K562 (cell line): Measurements from ENCODE around the gene CPSF4L. TPM values are rescaled to one million over a fixed set of nuclear protein-coding genes. Genes with fewer than 3 reads are reported as not detected.

ENCODE experiments used
- ATAC-seq: fragments of 200-7000 bp; cut with Tn5 transposase; 3 replicates; pipeline ENCODE4 v1.9.1; 2020; ENCODE audit warnings: moderate library complexity
- BruUV-seq: library from RNA; stranded (reverse); fragments of 400-500 nt; replicated peaks from 2 replicates; lab custom pipeline; 2021; lab: Mats Ljungman, UMichigan
- CTCF ChIA-PET: fragments of 300-600 bp; formaldehyde crosslinking; extraction: SDS; loops from one replicate; lab custom pipeline; 2021; ENCODE audit warnings: low intra/inter-chr PET ratio; lab: Yijun Ruan, JAX
- POLR2A ChIA-PET: fragments of 300-600, 350-650 bp; sonication (Branson Sonifier 250); formaldehyde crosslinking; extraction: SDS; loops from one replicate; lab custom pipeline; 2021; ENCODE audit warnings: antibody characterized with exemption, inconsistent platforms; lab: Yijun Ruan, JAX
- DNase-seq, 4 experiments: peaks; one replicate each; pipeline versions ENCODE4 v3.0.0 to v3.0.0-alpha.2; 2011 to 2018; ENCODE audit warnings: low spot score in 3 of 4, mixed read lengths in 3 of 4; ENCODE audit errors: extremely low read depth in 1 of 4
- FAIRE-seq: peaks from 2 replicates; lab custom pipeline; 2011; peaks lifted over from hg19 to GRCh38; lab: Jason Lieb, UNC
- H2AFZ ChIP-seq: 2 replicates; pipeline ENCODE4 v1.6.0; 2011; ENCODE audit warnings: low read depth, low read length, control low read depth, inconsistent platforms
- H3K27ac ChIP-seq: fragments of 200-600 bp; 3 replicates; pipeline ENCODE4 v1.8.0; 2011; ENCODE audit warnings: low read depth, mild to moderate bottlenecking, control low read depth, inconsistent platforms, low read length, moderate library complexity, mixed read lengths; ENCODE audit errors: extremely low read depth
- H3K27me3 ChIP-seq, 2 experiments: fragments of 300-600 bp in 1 of 2; 2 replicates in 1 of 2; 3 replicates in 1 of 2; pipeline versions ENCODE4 v1.6.0 to v1.8.0; 2011; ENCODE audit warnings: inconsistent platforms in 2 of 2, low read length in 2 of 2, mild to moderate bottlenecking in 1 of 2, mixed read lengths in 1 of 2, moderate library complexity in 1 of 2; ENCODE audit not compliant: control insufficient read depth in 2 of 2, insufficient read depth in 2 of 2
- H3K36me3 ChIP-seq: fragments of 300-600 bp; 3 replicates; pipeline ENCODE4 v1.8.0; 2011; ENCODE audit warnings: mild to moderate bottlenecking, low read length, inconsistent platforms; ENCODE audit not compliant: control insufficient read depth, insufficient read depth
- H3K4me1 ChIP-seq, 2 experiments: fragments of 200-600 bp in 1 of 2; replicated peaks in 1 of 2; 2 replicates in 1 of 2; 3 replicates in 1 of 2; pipeline versions ENCODE4 v1.5.1 to v1.8.0; 2011; ENCODE audit warnings: inconsistent platforms in 2 of 2, low read length in 2 of 2, mild to moderate bottlenecking in 1 of 2, mixed read lengths in 1 of 2, moderate library complexity in 1 of 2; ENCODE audit not compliant: control insufficient read depth in 2 of 2, insufficient read depth in 2 of 2
- H3K4me2 ChIP-seq: 2 replicates; pipeline ENCODE4 v1.6.1; 2011; ENCODE audit warnings: low read length, control low read depth, inconsistent platforms, mixed read lengths; ENCODE audit not compliant: insufficient read depth
- H3K4me3 ChIP-seq: fragments of 200-600 bp; sonication (generic), shearing (Covaris generic); 2 replicates; pipeline ENCODE4 v1.5.1; 2016; ENCODE audit warnings: control low read depth, inconsistent platforms
- H3K79me2 ChIP-seq: fragments of 200-600 bp; 3 replicates; pipeline ENCODE4 v1.8.0; 2011; ENCODE audit warnings: low read length, inconsistent platforms; ENCODE audit not compliant: control insufficient read depth, insufficient read depth
- H3K9ac ChIP-seq, 2 experiments: 2 replicates each; pipeline versions ENCODE4 v1.6.0 to v1.6.1; 2011; ENCODE audit warnings: low read depth in 2 of 2, low read length in 2 of 2, control low read depth in 1 of 2, inconsistent platforms in 1 of 2, mild to moderate bottlenecking in 1 of 2, mixed read lengths in 1 of 2; ENCODE audit not compliant: insufficient read depth in 1 of 2
- H3K9me1 ChIP-seq: one replicate; pipeline ENCODE4 v1.6.0; 2011; ENCODE audit warnings: inconsistent platforms, mild to moderate bottlenecking, low read length, moderate library complexity; ENCODE audit not compliant: control insufficient read depth, insufficient read depth
- H3K9me3 ChIP-seq: replicated peaks from 2 replicates; pipeline ENCODE4 v1.5.1; 2011; ENCODE audit warnings: low read depth, low read length, inconsistent platforms; ENCODE audit not compliant: control insufficient read depth, insufficient read depth
- H4K20me1 ChIP-seq: replicated peaks from 2 replicates; pipeline ENCODE4 v1.6.1; 2011; ENCODE audit warnings: low read length, inconsistent platforms, mixed read lengths; ENCODE audit not compliant: control insufficient read depth, insufficient read depth
- HCFC1 ChIP-seq: IDR thresholded peaks from 2 replicates; pipeline ENCODE4 v1.6.1; 2012; ENCODE audit warnings: low read depth, low read length, improper control_type of control experiment
- RFX7 ChIP-seq: fragments of 250-450 bp; sonication (Bioruptor Pico); IDR thresholded peaks from 2 replicates; pipeline ENCODE4 v1.5.1; 2021; ENCODE audit warnings: mild to moderate bottlenecking
- RUNX1 ChIP-seq: sonication (generic); IDR thresholded peaks from 2 replicates; pipeline ENCODE4 v1.6.1; 2016; ENCODE audit warnings: antibody characterized with exemption, low read depth
- SIX5 ChIP-seq, 2 experiments: IDR thresholded peaks; 2 replicates each; pipeline ENCODE4 v1.6.1; 2011; ENCODE audit warnings: low read length in 2 of 2, borderline replicate concordance in 1 of 2, low read depth in 1 of 2, mild to moderate bottlenecking in 1 of 2, moderate library complexity in 1 of 2; ENCODE audit not compliant: insufficient read depth in 1 of 2
- SMAD1 ChIP-seq: fragments of 150-350 bp; IDR thresholded peaks from 2 replicates; pipeline ENCODE4 v1.6.1; 2014; ENCODE audit warnings: low read length, low read depth; ENCODE audit not compliant: partially characterized antibody
- SMAD2 ChIP-seq: fragments of 150-350 bp; IDR thresholded peaks from 2 replicates; pipeline ENCODE4 v1.6.1; 2014; ENCODE audit warnings: low read depth, mild to moderate bottlenecking, low read length
- TCF3 ChIP-seq: sonication (generic); formaldehyde crosslinking; IDR thresholded peaks from 2 replicates; pipeline ENCODE4 v1.4.0; 2020; ENCODE audit warnings: mild to moderate bottlenecking, missing genetic modification reagents
- ZZZ3 ChIP-seq: fragments of 450-650 bp; IDR thresholded peaks from 2 replicates; pipeline ENCODE4 v1.6.1; 2016; ENCODE audit warnings: antibody characterized with exemption, mild to moderate bottlenecking, moderate library complexity
- WGBS: fragments of 100-300 bp; shearing (Covaris generic); methylation state at CpG from one replicate; pipeline ENCODE4 v1.1.6; 2016; ENCODE audit warnings: low coverage, mixed read lengths; ENCODE audit not compliant: insufficient coverage; ENCODE audit errors: missing lambda C conversion rate; 5-methylcytosine and 5-hydroxymethylcytosine counted together
- in situ Hi-C: fragments of 300-500 bp; cut with MboI; formaldehyde crosslinking; loops from 4 replicates; pipeline ENCODE4 v1.15.0; 2018; ENCODE audit warnings: inconsistent platforms, mixed read lengths
- intact Hi-C: fragments of 100-400 bp; cut with micrococcal nuclease; formaldehyde crosslinking; loops from 2 replicates; pipeline ENCODE4 v1.14.2; 2022
- polyA plus RNA-seq, 8 experiments: library from polyadenylated mRNA; depleted of rRNA in 4 of 8; stranded (reverse) in 5 of 8; unstranded in 3 of 8; fragments of >200 nt; fragmentation: Nextera tagmentation in 2 of 8; fragmentation: Illumina TruSeq in 1 of 8; extraction: Ambion mirVana in 2 of 8; extraction: Trizol in 1 of 8; gene quantifications; 2 replicates each; pipeline versions ENCODE4 v1.2.1 to v1.2.3, GENCODE V29; 2011 to 2014; ENCODE audit warnings: inconsistent platforms in 1 of 8, missing spikeins in 1 of 8
- total RNA-seq, 7 experiments: library from RNA; depleted of rRNA in 6 of 7; stranded (reverse); fragments of >200 nt in 6 of 7; fragmentation: Illumina TruSeq in 2 of 7; extraction: Trizol in 2 of 7; gene quantifications; 2 replicates each; pipeline versions ENCODE4 v1.2.1 to v1.2.3, GENCODE V29; 2011 to 2021; ENCODE audit warnings: low replicate concordance in 1 of 7
- TF ChIP-seq, protein P1 (sequence below), 2 experiments: fragments of 450-650 bp in 1 of 2; sonication (generic) in 1 of 2; formaldehyde crosslinking; conservative IDR thresholded peaks; 2 replicates each; pipeline versions ENCODE4 v1.4.0 to v1.8.1; 2020 to 2022; ENCODE audit warnings: mild to moderate bottlenecking in 1 of 2, missing genetic modification reagents in 1 of 2
- TF ChIP-seq, protein P2 (sequence below): fragments of 450-650 bp; IDR thresholded peaks from 2 replicates; pipeline ENCODE4 v1.6.1; 2018; ENCODE audit warnings: mild to moderate bottlenecking, low read depth; ENCODE audit not compliant: partially characterized antibody

The CPSF4L gene
- total and polyA plus RNA-seq, 9 of the 15 experiments (the other 6 are each of a cell fraction or from before 2014, with no cell fraction given): not detected

DNA sequence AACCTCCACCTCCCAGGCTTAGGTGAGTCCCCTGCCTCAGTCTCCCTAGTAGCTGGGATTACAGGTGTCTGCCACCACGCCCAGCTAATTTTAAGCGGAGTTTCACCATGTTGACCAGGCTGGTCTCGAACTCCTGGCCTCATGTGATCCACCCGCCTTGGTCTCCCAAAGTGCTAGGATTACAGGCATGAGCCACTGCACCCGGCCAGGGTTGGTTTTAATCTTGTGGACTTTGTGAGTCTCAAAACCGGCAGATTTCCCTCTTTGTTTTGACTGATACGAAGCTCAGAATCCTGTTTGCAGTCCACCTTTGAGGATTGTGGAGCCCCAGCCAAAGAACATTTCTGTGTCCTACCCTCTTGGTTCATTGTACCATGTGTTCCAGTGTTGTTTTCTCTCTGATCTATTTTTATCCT lies 16.4 kb upstream of the CPSF4L start:
- H4K20me1 ChIP-seq: no peaks in the 10 kb centered on the region
- FAIRE-seq (peak; percentile 23), DNase-seq (no peak), ATAC-seq (no peak)
- intact Hi-C loops (no loop called here), in situ Hi-C loops (no loop called here)
- H3K9me1 ChIP-seq: no peaks in the 10 kb centered on the region
- H3K27me3 ChIP-seq: peaks cover 5 to 6% of the 10 kb centered on the region in 2 experiments; a peak in 2 of 5 replicates
- no peak overlapping the region; a peak in 1 of 4 replicates for H3K9ac ChIP-seq
- CTCF ChIA-PET: no interaction called here
- H3K36me3 ChIP-seq: no peaks in the 10 kb centered on the region
- H3K79me2 ChIP-seq: no peaks in the 10 kb centered on the region
- POLR2A ChIA-PET: interaction anchor here (0.7 to 1.2 kb wide), 3 partner anchors 20 to 219 kb away, joined by 3 to 5 read pairs (median 5); no protein-coding TSS in a partner anchor
- H3K4me3 ChIP-seq: no peak overlapping the region
- H2AFZ ChIP-seq: no peak overlapping the region
- no peak overlapping the region for H3K27ac ChIP-seq
- H3K4me2 ChIP-seq: no peak overlapping the region
- TF ChIP-seq TCF3 (no peak), SMAD2 (no peak), SMAD1 (no peak), ZZZ3 (no peak), RUNX1 (no peak), RFX7 (CRISPR knock-in tag) (no peak), HCFC1 (no peak), SIX5 (IDR thresholded peaks at IDR 0.05; ENCODE audit: borderline replicate concordance in 1 of 2, insufficient read depth in 1 of 2, low read depth in 1 of 2, low read length in 2 of 2) (no peak)
- TF ChIP-seq, protein P1, sequence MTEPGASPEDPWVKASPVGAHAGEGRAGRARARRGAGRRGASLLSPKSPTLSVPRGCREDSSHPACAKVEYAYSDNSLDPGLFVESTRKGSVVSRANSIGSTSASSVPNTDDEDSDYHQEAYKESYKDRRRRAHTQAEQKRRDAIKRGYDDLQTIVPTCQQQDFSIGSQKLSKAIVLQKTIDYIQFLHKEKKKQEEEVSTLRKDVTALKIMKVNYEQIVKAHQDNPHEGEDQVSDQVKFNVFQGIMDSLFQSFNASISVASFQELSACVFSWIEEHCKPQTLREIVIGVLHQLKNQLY (CRISPR knock-in tag; conservative IDR thresholded peaks at IDR 0.05): no peak
- TF ChIP-seq, protein P2, sequence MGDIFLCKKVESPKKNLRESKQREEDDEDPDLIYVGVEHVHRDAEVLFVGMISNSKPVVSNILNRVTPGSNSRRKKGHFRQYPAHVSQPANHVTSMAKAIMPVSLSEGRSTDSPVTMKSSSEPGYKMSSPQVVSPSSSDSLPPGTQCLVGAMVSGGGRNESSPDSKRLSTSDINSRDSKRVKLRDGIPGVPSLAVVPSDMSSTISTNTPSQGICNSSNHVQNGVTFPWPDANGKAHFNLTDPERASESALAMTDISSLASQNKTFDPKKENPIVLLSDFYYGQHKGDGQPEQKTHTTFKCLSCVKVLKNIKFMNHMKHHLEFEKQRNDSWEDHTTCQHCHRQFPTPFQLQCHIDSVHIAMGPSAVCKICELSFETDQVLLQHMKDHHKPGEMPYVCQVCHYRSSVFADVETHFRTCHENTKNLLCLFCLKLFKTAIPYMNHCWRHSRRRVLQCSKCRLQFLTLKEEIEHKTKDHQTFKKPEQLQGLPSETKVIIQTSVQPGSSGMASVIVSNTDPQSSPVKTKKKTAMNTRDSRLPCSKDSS: no peak
- BruUV-seq: no TSS peak
- no peaks in the 10 kb centered on the region for H3K9me3 ChIP-seq
- peaks cover 0 to 12% of the 10 kb centered on the region in 2 experiments; a peak in 3 of 5 replicates for H3K4me1 ChIP-seq
- 29% methylated on average over 7 of the region's 7 CpGs for WGBS
